GM19324 (cell line): ENCODE data around the gene PLCD1.
"Not testable (repeated sequence)": the region's sequence is repeated elsewhere in the genome, so short reads cannot be mapped to it uniquely, and the experiment has no call there.

Experiments
- ATAC-seq: cut with Tn5 transposase; IDR thresholded peaks from one replicate; pipeline ENCODE4 v1.9.1; 2021; ENCODE audit warnings: mild to moderate bottlenecking, moderate library complexity; ENCODE audit not compliant: unreplicated experiment, low FRiP score

The PLCD1 gene

GRCh38 chr3:37989821-37990480, 39.5 kb downstream of the PLCD1 start:
- no peak for ATAC-seq

GRCh38 chr3:37988931-37989525, 40.4 kb downstream of the PLCD1 start:
- no peak for ATAC-seq

GRCh38 chr3:37988376-37988775, 41.1 kb downstream of the PLCD1 start:
- not testable (repeated sequence) for ATAC-seq

GRCh38 chr3:37987751-37988179, 41.7 kb downstream of the PLCD1 start:
- ATAC-seq = no peak

- no peak for ATAC-seq
Observed at GRCh38 chr3:37987315-37987697, 42.1 kb downstream of the PLCD1 start.

GRCh38 chr3:37986479-37987314, 42.7 kb downstream of the PLCD1 start:
- ATAC-seq = no peak

GRCh38 chr3:37985637-37986320, 43.7 kb downstream of the PLCD1 start:
- ATAC-seq = no peak

- no peak for ATAC-seq
Observed at GRCh38 chr3:37984596-37984995, 44.8 kb downstream of the PLCD1 start.

GRCh38 chr3:37984051-37984450, 45.4 kb downstream of the PLCD1 start:
- no peak for ATAC-seq

- ATAC-seq = no peak
Observed at GRCh38 chr3:37982331-37982730, 47.1 kb downstream of the PLCD1 start.

GRCh38 chr3:37981348-37981664, 48.1 kb downstream of the PLCD1 start:
- no peak for ATAC-seq

- ATAC-seq = no peak
Observed at GRCh38 chr3:37980462-37981347, 48.7 kb downstream of the PLCD1 start.

GRCh38 chr3:37979541-37980461, 49.6 kb downstream of the PLCD1 start:
- no peak for ATAC-seq

GRCh38 chr3:37974121-37975083, 55.0 kb downstream of the PLCD1 start:
- ATAC-seq = peak; percentile 73

- ATAC-seq = no peak
Observed at GRCh38 chr3:37973246-37974054, 56.0 kb downstream of the PLCD1 start.

- not testable (repeated sequence) for ATAC-seq
Observed at GRCh38 chr3:37972056-37972455, 57.4 kb downstream of the PLCD1 start.

- ATAC-seq = no peak
Observed at GRCh38 chr3:37971467-37971866, 58.0 kb downstream of the PLCD1 start.
